ENCODE results near the gene STAC2. TPM values are rescaled to one million over a fixed set of nuclear protein-coding genes. Genes with fewer than 3 reads are reported as not detected.

Gene STAC2
- total RNA-seq, 1 experiment from 2014 or later: not detected

DNA sequence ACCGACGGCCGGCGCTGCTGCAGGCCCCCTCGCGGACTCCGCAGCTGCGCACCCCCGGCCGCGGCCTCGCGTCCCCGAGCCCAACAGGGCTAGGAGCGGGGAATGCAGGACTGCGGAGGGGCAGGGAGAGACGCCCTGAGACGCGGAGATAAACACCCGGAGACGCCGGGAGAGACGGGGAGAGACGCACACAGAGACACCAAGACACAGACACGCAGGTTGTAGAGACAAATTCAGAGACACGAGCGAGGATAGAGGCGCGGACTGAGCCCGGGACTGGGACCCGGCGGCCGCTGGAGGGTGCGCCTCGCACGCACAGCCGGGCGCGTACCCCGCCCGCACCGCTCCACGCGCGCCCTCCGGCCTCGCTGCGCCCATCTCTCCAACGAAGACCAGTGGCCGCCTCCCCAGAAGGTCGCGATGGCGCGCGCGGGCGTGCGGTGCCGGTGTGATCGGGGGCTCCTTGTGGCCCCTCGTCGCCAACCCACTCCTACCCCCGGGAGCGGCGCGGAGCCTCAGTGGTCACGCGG lies 902 bp downstream of the STAC2 start:
- Mint-ChIP-seq H3K27me3 (ENCODE audit: unreplicated experiment) (peaks cover 79% of the 10 kb centered on the region), H3K36me3 (ENCODE audit: insufficient read depth, unreplicated experiment) (peaks cover 14% of the 10 kb centered on the region), H3K9me3 (ENCODE audit: low read depth, unreplicated experiment) (no peaks in the 10 kb centered on the region), H3K4me1 (ENCODE audit: low read depth, unreplicated experiment) (peaks cover 11% of the 10 kb centered on the region), H3K4me3 (ENCODE audit: low read depth, unreplicated experiment) (peak overlapping the region; percentile 41), H3K27ac (ENCODE audit: unreplicated experiment) (no peak overlapping the region)
- TF ChIP-seq, protein P1, sequence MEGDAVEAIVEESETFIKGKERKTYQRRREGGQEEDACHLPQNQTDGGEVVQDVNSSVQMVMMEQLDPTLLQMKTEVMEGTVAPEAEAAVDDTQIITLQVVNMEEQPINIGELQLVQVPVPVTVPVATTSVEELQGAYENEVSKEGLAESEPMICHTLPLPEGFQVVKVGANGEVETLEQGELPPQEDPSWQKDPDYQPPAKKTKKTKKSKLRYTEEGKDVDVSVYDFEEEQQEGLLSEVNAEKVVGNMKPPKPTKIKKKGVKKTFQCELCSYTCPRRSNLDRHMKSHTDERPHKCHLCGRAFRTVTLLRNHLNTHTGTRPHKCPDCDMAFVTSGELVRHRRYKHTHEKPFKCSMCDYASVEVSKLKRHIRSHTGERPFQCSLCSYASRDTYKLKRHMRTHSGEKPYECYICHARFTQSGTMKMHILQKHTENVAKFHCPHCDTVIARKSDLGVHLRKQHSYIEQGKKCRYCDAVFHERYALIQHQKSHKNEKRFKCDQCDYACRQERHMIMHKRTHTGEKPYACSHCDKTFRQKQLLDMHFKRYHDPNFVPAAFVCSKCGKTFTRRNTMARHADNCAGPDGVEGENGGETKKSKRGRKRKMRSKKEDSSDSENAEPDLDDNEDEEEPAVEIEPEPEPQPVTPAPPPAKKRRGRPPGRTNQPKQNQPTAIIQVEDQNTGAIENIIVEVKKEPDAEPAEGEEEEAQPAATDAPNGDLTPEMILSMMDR (IDR thresholded peaks at IDR 0.05; ENCODE audit: unreplicated experiment): peak; percentile 20
- intact Hi-C loops (cut with micrococcal nuclease; ENCODE audit: unreplicated experiment): no loop called here
- CTCF ChIA-PET: no interaction called here
- no peak for DNase-seq
- BruUV-seq (replicated peaks): no TSS peak

DNA sequence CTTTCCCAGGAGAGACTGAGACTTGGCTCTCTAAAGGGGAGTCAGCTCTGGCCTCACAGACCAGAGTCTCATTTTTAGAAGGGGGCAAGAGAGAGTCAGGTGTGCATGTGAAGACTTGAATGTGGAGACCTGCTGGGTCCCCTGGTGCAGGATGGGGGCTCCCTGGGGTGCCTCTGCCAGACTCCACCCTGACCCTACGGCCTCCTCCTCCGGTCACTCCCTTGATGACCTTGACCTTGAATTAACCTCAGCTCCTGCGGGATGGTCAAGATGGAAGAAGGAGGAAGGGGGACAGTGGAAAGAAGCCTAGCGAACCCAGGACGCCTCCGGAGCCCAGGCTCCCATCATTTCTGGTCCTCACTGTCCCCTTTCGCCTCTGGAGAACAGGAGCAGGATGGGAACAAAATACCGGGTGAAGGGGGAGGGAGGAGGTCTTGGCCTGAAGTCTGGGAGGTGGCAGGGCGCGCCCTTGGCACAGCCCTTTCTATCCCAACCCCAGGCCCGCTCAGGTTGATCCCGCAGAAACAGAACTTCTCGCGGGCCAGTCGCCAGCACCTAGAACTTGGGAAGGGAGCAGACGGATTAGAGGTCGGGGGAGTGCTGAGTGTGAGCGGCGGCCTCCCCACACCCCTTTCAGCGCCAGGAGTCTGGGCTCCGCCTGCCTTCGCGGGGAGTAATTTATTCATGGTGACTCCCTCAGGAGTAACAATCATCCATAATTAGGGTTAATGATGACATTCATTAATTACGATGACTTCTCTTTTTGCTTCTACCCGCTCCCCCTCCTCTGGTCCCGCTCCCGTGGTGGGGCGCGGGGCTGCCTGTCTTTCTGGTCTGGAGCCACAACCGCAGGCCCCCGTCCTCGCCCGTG lies 1.6 kb downstream of the STAC2 start:
- no peaks in the 10 kb centered on the region for H3K9me3 Mint-ChIP-seq (ENCODE audit: low read depth, unreplicated experiment)
- no peak overlapping the region for H3K27ac Mint-ChIP-seq (ENCODE audit: unreplicated experiment)
- intact Hi-C loops (cut with micrococcal nuclease; ENCODE audit: unreplicated experiment): no loop called here
- peak overlapping the region; percentile 41 for H3K4me3 Mint-ChIP-seq (ENCODE audit: low read depth, unreplicated experiment)
- CTCF ChIA-PET: interaction anchor here (0.6 to 2.9 kb wide), 11 partner anchors 8 to 237 kb away, joined by 3 to 22 read pairs (median 4); partner anchors contain the start of gene CDK12
- H3K4me1 Mint-ChIP-seq (ENCODE audit: low read depth, unreplicated experiment): peaks cover 4% of the 10 kb centered on the region
- DNase-seq: no peak
- TF ChIP-seq, protein P1 (IDR thresholded peaks at IDR 0.05; ENCODE audit: unreplicated experiment): no peak
- H3K27me3 Mint-ChIP-seq (ENCODE audit: unreplicated experiment): peaks cover 79% of the 10 kb centered on the region
- peaks cover 7% of the 10 kb centered on the region for H3K36me3 Mint-ChIP-seq (ENCODE audit: insufficient read depth, unreplicated experiment)
- BruUV-seq (replicated peaks): no TSS peak

DNA sequence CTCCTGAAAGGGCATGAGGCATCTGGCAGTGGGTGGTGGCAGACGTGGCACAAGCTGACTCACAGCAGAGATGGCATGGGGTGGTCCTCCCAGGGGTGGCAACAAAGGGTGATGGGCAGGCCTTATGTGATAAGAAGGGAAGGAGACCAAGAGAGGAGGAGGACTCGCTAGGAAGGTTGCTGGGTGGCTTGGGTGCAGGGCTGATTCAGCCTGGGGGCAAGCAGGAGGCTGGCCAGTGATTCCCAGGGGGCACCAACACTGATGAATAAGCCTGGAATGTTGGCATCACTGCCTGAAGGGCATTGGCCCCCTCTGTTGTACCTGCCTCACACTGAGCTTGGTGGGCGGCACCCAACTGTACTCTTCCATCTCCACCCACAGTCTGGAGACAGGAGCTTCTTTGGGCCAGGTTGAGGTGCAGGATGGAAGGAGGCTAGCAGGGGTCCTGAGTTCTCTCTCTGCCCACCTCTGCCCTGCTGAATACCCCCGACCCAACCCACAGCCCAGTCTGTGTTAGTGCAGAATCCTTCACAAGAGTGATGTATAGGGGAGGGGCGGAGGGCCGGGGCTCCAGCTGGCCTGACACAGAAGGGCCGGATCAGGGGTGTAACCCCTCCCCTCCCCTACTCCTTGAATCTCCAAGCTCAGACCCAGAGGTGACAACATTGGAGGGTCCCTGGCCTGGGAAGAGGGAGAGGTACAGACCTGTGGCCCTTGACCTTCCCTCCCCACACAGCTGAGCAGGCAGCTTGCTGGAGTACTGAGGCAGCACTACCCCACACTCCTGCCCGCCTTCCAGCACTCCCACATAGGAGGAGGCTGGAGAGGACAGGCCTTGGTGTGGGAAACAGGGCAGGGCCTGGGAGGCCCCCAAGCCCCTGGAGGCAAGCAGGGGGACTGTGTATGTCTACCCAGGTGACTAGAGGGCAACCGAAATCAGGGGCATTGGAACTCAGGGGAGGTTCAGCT lies 2.6 kb downstream of the STAC2 start:
- no peak for DNase-seq
- Mint-ChIP-seq H3K36me3 (ENCODE audit: insufficient read depth, unreplicated experiment) (peaks cover 7% of the 10 kb centered on the region), H3K27me3 (ENCODE audit: unreplicated experiment) (peaks cover 85% of the 10 kb centered on the region), H3K27ac (ENCODE audit: unreplicated experiment) (no peak overlapping the region), H3K4me3 (ENCODE audit: low read depth, unreplicated experiment) (no peak overlapping the region), H3K4me1 (ENCODE audit: low read depth, unreplicated experiment) (no peaks in the 10 kb centered on the region), H3K9me3 (ENCODE audit: low read depth, unreplicated experiment) (no peaks in the 10 kb centered on the region)
- no TSS peak for BruUV-seq (replicated peaks)
- TF ChIP-seq, protein P1 (IDR thresholded peaks at IDR 0.05; ENCODE audit: unreplicated experiment): no peak
- intact Hi-C loops (cut with micrococcal nuclease; ENCODE audit: unreplicated experiment): no loop called here
- CTCF ChIA-PET: interaction anchor here (0.6 to 2.9 kb wide), 16 partner anchors 8 to 270 kb away, joined by 3 to 22 read pairs (median 4); partner anchors contain the start of gene CDK12

DNA sequence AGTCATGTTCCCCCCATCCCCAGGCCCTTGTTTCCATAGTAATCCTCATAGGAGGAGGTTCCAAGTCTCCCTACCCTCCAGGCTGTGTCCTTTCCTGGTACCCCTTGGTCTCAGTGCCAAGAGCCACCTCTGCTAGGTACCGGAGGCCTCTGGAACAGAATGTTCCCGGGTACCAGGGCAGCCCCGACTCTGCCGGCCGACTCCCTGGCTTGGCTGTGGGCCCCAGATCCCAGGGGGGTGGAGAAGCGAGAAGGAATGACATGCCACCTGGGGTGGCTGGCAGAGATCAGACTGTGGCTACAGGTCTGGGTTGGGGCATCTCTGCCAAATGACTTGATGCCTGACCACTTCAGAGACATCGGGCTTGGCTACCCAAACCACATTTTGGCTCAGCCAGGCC lies 3.6 kb downstream of the STAC2 start:
- CTCF ChIA-PET: interaction anchor here (0.9 to 2.9 kb wide), 7 partner anchors 10 to 239 kb away, joined by 3 to 22 read pairs (median 9); no protein-coding TSS in a partner anchor
- intact Hi-C loops (cut with micrococcal nuclease; ENCODE audit: unreplicated experiment): no loop called here
- Mint-ChIP-seq H3K27me3 (ENCODE audit: unreplicated experiment) (peaks cover 87% of the 10 kb centered on the region), H3K4me3 (ENCODE audit: low read depth, unreplicated experiment) (no peak overlapping the region), H3K27ac (ENCODE audit: unreplicated experiment) (no peak overlapping the region), H3K9me3 (ENCODE audit: low read depth, unreplicated experiment) (no peaks in the 10 kb centered on the region), H3K4me1 (ENCODE audit: low read depth, unreplicated experiment) (no peaks in the 10 kb centered on the region), H3K36me3 (ENCODE audit: insufficient read depth, unreplicated experiment) (peaks cover 7% of the 10 kb centered on the region)
- peak; percentile 26 for DNase-seq
- TF ChIP-seq, protein P1 (IDR thresholded peaks at IDR 0.05; ENCODE audit: unreplicated experiment): no peak
- BruUV-seq (replicated peaks): no TSS peak

Data from Calu3 (cell line).